Measurements from ENCODE around the gene AFG1L.
"Not testable (repeated sequence)": the region's sequence is repeated elsewhere in the genome, so short reads cannot be mapped to it uniquely, and the experiment has no call there.

Gene AFG1L

GRCh38 chr6:108260809-108261569 lies 33.9 kb upstream of the AFG1L start, which contains the start of gene SNX3:
TSS of gene SNX3 (minus strand) at chr6:108261040. CDS start at chr6:108260921, 119 bp downstream.
- peak within 1 kb of the TSS; percentile 91 for H3K4me3 ChIP-seq (ENCODE audit: insufficient read depth, low read depth, low read length)
- no peaks in the 10 kb centered on the region for H3K27me3 ChIP-seq (ENCODE audit: control insufficient read depth, insufficient read depth, low read length, poor library complexity, severe bottlenecking)
- H3K36me3 ChIP-seq (ENCODE audit: control insufficient read depth, insufficient read depth, low read length) = no peaks in the 10 kb centered on the region
- H3K9me3 ChIP-seq (ENCODE audit: control insufficient read depth, low read length) = no peaks in the 10 kb centered on the region
- WGBS, 2 experiments = 0% methylated on average over 83 of the region's 83 CpGs
- no peaks in the 10 kb centered on the region for H3K4me1 ChIP-seq (ENCODE audit: control insufficient read depth, insufficient read depth, low read length)
- peak within 1 kb of the TSS; percentile 92 for H3K27ac ChIP-seq (ENCODE audit: insufficient read depth, low read depth, low read length, poor library complexity, severe bottlenecking)

- no peaks in the 10 kb centered on the region for H3K27me3 ChIP-seq (ENCODE audit: control insufficient read depth, insufficient read depth, low read length, poor library complexity, severe bottlenecking)
- H3K27ac ChIP-seq (ENCODE audit: insufficient read depth, low read depth, low read length, poor library complexity, severe bottlenecking) = no peak overlapping the region
- H3K4me3 ChIP-seq (ENCODE audit: insufficient read depth, low read depth, low read length) = no peak overlapping the region
- WGBS, 2 experiments = 80 to 90% methylated on average over 2 of the region's 2 CpGs
- no peaks in the 10 kb centered on the region for H3K4me1 ChIP-seq (ENCODE audit: control insufficient read depth, insufficient read depth, low read length)
- no peaks in the 10 kb centered on the region for H3K9me3 ChIP-seq (ENCODE audit: control insufficient read depth, low read length)
- no peaks in the 10 kb centered on the region for H3K36me3 ChIP-seq (ENCODE audit: control insufficient read depth, insufficient read depth, low read length)
Observed at GRCh38 chr6:108263371-108263770, 31.5 kb upstream of the AFG1L start.

DNA sequence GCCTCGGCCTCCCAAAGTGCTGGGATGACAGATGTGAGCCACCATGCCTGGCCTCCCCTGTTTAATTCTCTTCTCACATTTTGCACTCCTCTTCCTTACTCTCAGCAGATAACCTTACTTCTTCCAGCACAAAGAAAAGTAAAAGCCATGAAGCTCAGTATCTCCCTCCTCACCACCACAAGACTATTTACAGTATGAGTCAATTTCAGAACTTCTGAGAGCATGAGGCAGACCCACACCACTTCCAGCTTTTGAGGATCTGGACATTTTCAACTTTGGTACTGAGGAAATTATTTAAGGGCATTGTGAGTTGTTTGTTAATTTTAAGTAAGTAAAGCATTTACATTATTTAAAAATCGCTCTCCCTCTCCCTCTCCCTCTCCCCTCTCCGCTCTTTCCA lies 26.0 kb upstream of the AFG1L start:
- H3K27ac ChIP-seq (ENCODE audit: insufficient read depth, low read depth, low read length, poor library complexity, severe bottlenecking) = no peak overlapping the region
- no peaks in the 10 kb centered on the region for H3K9me3 ChIP-seq (ENCODE audit: control insufficient read depth, low read length)
- WGBS, 2 experiments = 92 to 94% methylated on average over 3 of the region's 3 CpGs
- no peaks in the 10 kb centered on the region for H3K36me3 ChIP-seq (ENCODE audit: control insufficient read depth, insufficient read depth, low read length)
- H3K27me3 ChIP-seq (ENCODE audit: control insufficient read depth, insufficient read depth, low read length, poor library complexity, severe bottlenecking) = no peaks in the 10 kb centered on the region
- no peaks in the 10 kb centered on the region for H3K4me1 ChIP-seq (ENCODE audit: control insufficient read depth, insufficient read depth, low read length)
- no peak overlapping the region for H3K4me3 ChIP-seq (ENCODE audit: insufficient read depth, low read depth, low read length)

GRCh38 chr6:108269955-108270354 lies 24.9 kb upstream of the AFG1L start:
- not testable (repeated sequence) for H3K4me1 ChIP-seq (ENCODE audit: control insufficient read depth, insufficient read depth, low read length); H3K27me3 ChIP-seq (ENCODE audit: control insufficient read depth, insufficient read depth, low read length, poor library complexity, severe bottlenecking); H3K36me3 ChIP-seq (ENCODE audit: control insufficient read depth, insufficient read depth, low read length); H3K27ac ChIP-seq (ENCODE audit: insufficient read depth, low read depth, low read length, poor library complexity, severe bottlenecking); H3K4me3 ChIP-seq (ENCODE audit: insufficient read depth, low read depth, low read length); H3K9me3 ChIP-seq (ENCODE audit: control insufficient read depth, low read length)
- 96 to 97% methylated on average over 28 to 31 of the region's 31 CpGs for WGBS, 2 experiments

- WGBS, 2 experiments = 85 to 90% methylated on average over 2 of the region's 2 CpGs
- Histone ChIP-seq H3K4me3 (ENCODE audit: insufficient read depth, low read depth, low read length) (no peak overlapping the region), H3K36me3 (ENCODE audit: control insufficient read depth, insufficient read depth, low read length) (no peaks in the 10 kb centered on the region), H3K4me1 (ENCODE audit: control insufficient read depth, insufficient read depth, low read length) (no peaks in the 10 kb centered on the region), H3K27me3 (ENCODE audit: control insufficient read depth, insufficient read depth, low read length, poor library complexity, severe bottlenecking) (no peaks in the 10 kb centered on the region), H3K27ac (ENCODE audit: insufficient read depth, low read depth, low read length, poor library complexity, severe bottlenecking) (no peak overlapping the region), H3K9me3 (ENCODE audit: control insufficient read depth, low read length) (no peaks in the 10 kb centered on the region)
Observed at GRCh38 chr6:108274546-108274945, 20.3 kb upstream of the AFG1L start.

GRCh38 chr6:108275976-108276375 lies 18.9 kb upstream of the AFG1L start:
- Histone ChIP-seq H3K4me1 (ENCODE audit: control insufficient read depth, insufficient read depth, low read length) (no peaks in the 10 kb centered on the region), H3K27me3 (ENCODE audit: control insufficient read depth, insufficient read depth, low read length, poor library complexity, severe bottlenecking) (no peaks in the 10 kb centered on the region), H3K9me3 (ENCODE audit: control insufficient read depth, low read length) (no peaks in the 10 kb centered on the region), H3K4me3 (ENCODE audit: insufficient read depth, low read depth, low read length) (no peak overlapping the region), H3K27ac (ENCODE audit: insufficient read depth, low read depth, low read length, poor library complexity, severe bottlenecking) (no peak overlapping the region), H3K36me3 (ENCODE audit: control insufficient read depth, insufficient read depth, low read length) (no peaks in the 10 kb centered on the region)
- WGBS, 2 experiments = 89 to 93% methylated on average over 2 of the region's 2 CpGs

DNA sequence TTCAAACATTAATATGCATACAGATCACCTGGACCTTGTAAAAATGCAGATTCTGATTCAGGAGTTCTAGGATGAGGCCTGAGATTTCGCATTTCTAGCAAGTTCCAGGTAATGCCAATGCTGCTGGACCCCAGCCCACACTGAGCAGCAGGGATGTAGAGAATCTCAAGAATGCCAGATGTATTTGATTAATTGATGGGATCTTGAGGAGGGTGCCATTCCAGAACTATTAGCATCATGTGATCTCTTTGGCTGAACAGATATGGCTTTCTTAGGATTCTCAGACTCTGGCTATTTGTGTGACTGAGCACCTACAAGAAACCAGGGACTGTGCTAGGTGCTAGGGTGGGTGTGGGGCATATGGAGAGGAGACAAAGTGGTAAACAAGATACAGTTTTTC lies 17.6 kb upstream of the AFG1L start:
- Histone ChIP-seq H3K9me3 (ENCODE audit: control insufficient read depth, low read length) (no peaks in the 10 kb centered on the region), H3K27ac (ENCODE audit: insufficient read depth, low read depth, low read length, poor library complexity, severe bottlenecking) (no peak overlapping the region), H3K27me3 (ENCODE audit: control insufficient read depth, insufficient read depth, low read length, poor library complexity, severe bottlenecking) (no peaks in the 10 kb centered on the region), H3K4me1 (ENCODE audit: control insufficient read depth, insufficient read depth, low read length) (no peaks in the 10 kb centered on the region), H3K36me3 (ENCODE audit: control insufficient read depth, insufficient read depth, low read length) (no peaks in the 10 kb centered on the region), H3K4me3 (ENCODE audit: insufficient read depth, low read depth, low read length) (no peak overlapping the region)
- WGBS, 2 experiments = 91 to 98% methylated on average over 1 of the region's 1 CpG

DNA sequence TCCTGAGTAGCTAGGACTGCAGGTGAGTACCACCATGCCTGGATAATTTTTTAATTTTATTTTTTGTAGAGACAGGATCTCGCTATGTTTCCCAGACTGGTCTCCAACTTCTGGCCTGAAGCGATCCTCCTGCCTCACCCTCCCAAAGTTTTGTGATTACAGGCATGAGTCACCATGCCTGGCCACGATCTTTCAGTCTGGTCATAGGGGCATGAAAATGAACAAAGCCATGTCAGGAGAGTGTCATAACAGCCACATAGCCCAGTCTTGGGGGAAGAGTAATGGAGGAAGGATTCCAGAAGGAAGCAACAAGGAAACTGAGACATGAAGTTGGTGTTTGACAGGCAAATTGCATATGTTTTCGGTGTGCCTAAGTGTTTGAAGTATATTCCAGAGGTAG lies 17.0 kb upstream of the AFG1L start:
- Histone ChIP-seq H3K27ac (ENCODE audit: insufficient read depth, low read depth, low read length, poor library complexity, severe bottlenecking) (no peak overlapping the region), H3K9me3 (ENCODE audit: control insufficient read depth, low read length) (no peaks in the 10 kb centered on the region), H3K4me3 (ENCODE audit: insufficient read depth, low read depth, low read length) (no peak overlapping the region), H3K36me3 (ENCODE audit: control insufficient read depth, insufficient read depth, low read length) (no peaks in the 10 kb centered on the region), H3K27me3 (ENCODE audit: control insufficient read depth, insufficient read depth, low read length, poor library complexity, severe bottlenecking) (no peaks in the 10 kb centered on the region), H3K4me1 (ENCODE audit: control insufficient read depth, insufficient read depth, low read length) (no peaks in the 10 kb centered on the region)
- WGBS, 2 experiments = 92% methylated on average over 4 of the region's 4 CpGs

DNA sequence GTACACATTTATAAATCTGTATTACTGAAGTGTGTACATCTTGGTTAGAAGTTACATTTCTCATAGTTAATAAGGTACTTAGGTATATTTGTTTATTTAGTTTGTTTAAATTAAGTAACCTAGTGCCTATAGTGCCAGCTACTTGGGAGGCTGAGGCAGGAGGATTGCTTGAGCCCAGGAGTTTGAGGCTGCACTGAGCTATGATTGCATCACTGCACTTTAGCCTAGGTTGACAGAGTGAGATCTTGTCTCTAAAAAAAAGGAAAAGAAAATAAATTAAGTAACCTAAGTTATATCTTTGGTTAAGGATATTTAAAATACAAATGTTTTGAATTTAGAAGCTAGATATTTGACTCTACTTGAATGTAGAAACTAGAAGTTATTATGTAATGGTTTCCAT lies 9.5 kb upstream of the AFG1L start:
- H3K27me3 ChIP-seq (ENCODE audit: control insufficient read depth, insufficient read depth, low read length, poor library complexity, severe bottlenecking) = no peaks in the 10 kb centered on the region
- H3K27ac ChIP-seq (ENCODE audit: insufficient read depth, low read depth, low read length, poor library complexity, severe bottlenecking) = no peak overlapping the region
- H3K4me3 ChIP-seq (ENCODE audit: insufficient read depth, low read depth, low read length) = no peak overlapping the region
- H3K36me3 ChIP-seq (ENCODE audit: control insufficient read depth, insufficient read depth, low read length) = no peaks in the 10 kb centered on the region
- no peaks in the 10 kb centered on the region for H3K4me1 ChIP-seq (ENCODE audit: control insufficient read depth, insufficient read depth, low read length)
- no peaks in the 10 kb centered on the region for H3K9me3 ChIP-seq (ENCODE audit: control insufficient read depth, low read length)

DNA sequence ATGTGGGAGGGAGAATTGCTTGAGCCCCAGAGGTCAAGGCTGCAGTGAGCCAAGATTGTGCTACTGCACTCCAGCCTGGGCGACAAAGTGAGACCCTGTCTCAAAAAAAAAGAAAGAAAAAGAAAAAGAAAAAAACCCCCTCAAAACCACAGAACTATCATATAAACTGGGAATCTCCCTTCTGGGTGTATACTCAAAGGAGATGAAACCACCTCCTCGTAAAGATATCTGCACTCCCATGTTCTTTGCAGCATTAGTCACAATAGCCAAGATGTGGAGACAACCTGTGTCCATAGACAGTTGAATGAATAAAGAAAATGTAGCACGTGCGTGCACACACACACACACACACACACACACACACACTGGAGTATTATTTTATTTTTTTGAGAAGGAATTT lies 8.5 kb upstream of the AFG1L start:
- H3K27me3 ChIP-seq (ENCODE audit: control insufficient read depth, insufficient read depth, low read length, poor library complexity, severe bottlenecking) = no peaks in the 10 kb centered on the region
- no peaks in the 10 kb centered on the region for H3K4me1 ChIP-seq (ENCODE audit: control insufficient read depth, insufficient read depth, low read length)
- no peak overlapping the region for H3K4me3 ChIP-seq (ENCODE audit: insufficient read depth, low read depth, low read length)
- no peak overlapping the region for H3K27ac ChIP-seq (ENCODE audit: insufficient read depth, low read depth, low read length, poor library complexity, severe bottlenecking)
- H3K9me3 ChIP-seq (ENCODE audit: control insufficient read depth, low read length) = no peaks in the 10 kb centered on the region
- WGBS, 2 experiments = 88 to 98% methylated on average over 3 to 4 of the region's 4 CpGs
- no peaks in the 10 kb centered on the region for H3K36me3 ChIP-seq (ENCODE audit: control insufficient read depth, insufficient read depth, low read length)

GRCh38 chr6:108287373-108287772 lies 7.5 kb upstream of the AFG1L start:
- no peaks in the 10 kb centered on the region for H3K9me3 ChIP-seq (ENCODE audit: control insufficient read depth, low read length)
- H3K27me3 ChIP-seq (ENCODE audit: control insufficient read depth, insufficient read depth, low read length, poor library complexity, severe bottlenecking) = no peaks in the 10 kb centered on the region
- no peak overlapping the region for H3K4me3 ChIP-seq (ENCODE audit: insufficient read depth, low read depth, low read length)
- no peaks in the 10 kb centered on the region for H3K4me1 ChIP-seq (ENCODE audit: control insufficient read depth, insufficient read depth, low read length)
- H3K27ac ChIP-seq (ENCODE audit: insufficient read depth, low read depth, low read length, poor library complexity, severe bottlenecking) = no peak overlapping the region
- WGBS, 2 experiments = 71 to 91% methylated on average over 3 of the region's 3 CpGs
- no peaks in the 10 kb centered on the region for H3K36me3 ChIP-seq (ENCODE audit: control insufficient read depth, insufficient read depth, low read length)
